Stomach (tissue), 4 donors: ENCODE data around the gene NRG3.

Experiments
- CTCF ChIP-seq, 7 experiments: fragments of 450-650 bp in 4 of 7; fragments of 200-600 bp in 3 of 7; sonication (generic) in 3 of 7; IDR thresholded peaks; one replicate each; pipeline ENCODE4 v1.5.1; 2016 to 2019; ENCODE audit warnings: antibody characterized with exemption in 7 of 7, control low read depth in 2 of 7, mild to moderate bottlenecking in 1 of 7
- POLR2A ChIP-seq, 4 donors: fragments of 450-650 bp; IDR thresholded peaks; one replicate each; pipeline ENCODE4 v1.6.1; 2016; ENCODE audit warnings: antibody characterized with exemption in 4 of 4, control low read depth in 2 of 4, mild to moderate bottlenecking in 1 of 4, moderate library complexity in 1 of 4

- no peak for TF ChIP-seq CTCF (IDR thresholded peaks at IDR 0.05)
- no peak for TF ChIP-seq POLR2A (IDR thresholded peaks at IDR 0.05)
These were observed 11.2 kb upstream of the NRG3 start for GRCh38 chr10:81863771-81864170.
